GM12873 (cell line): ENCODE measurements around the gene SOCS6.

ENCODE experiments used
- TF ChIP-seq, protein P1 (sequence below): IDR thresholded peaks from 2 replicates; pipeline ENCODE4 v1.5.1; 2012; ENCODE audit warnings: low read depth, mild to moderate bottlenecking, moderate library complexity, low read length, control low read depth; ENCODE audit not compliant: insufficient read depth; ENCODE audit errors: missing control alignments

The SOCS6 gene

DNA sequence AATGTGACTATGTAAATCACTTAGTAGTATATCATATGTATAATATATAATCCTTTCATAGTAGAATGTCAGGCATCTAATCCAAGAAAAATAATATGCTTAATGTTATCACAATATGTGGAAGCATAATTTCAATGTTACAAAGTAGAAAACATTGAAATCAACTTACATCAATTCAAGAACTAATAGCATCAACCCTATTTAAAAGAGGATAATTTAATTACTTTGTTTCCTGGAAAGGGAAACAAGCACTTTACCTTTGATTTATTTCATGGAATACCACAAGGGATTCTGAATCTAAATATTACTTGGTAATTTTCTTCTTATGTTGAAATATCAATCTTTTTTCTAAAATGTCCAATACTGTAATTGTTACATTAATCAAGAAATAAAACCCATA is 30.6 kb upstream of the SOCS6 start:
- TF ChIP-seq, protein P1, sequence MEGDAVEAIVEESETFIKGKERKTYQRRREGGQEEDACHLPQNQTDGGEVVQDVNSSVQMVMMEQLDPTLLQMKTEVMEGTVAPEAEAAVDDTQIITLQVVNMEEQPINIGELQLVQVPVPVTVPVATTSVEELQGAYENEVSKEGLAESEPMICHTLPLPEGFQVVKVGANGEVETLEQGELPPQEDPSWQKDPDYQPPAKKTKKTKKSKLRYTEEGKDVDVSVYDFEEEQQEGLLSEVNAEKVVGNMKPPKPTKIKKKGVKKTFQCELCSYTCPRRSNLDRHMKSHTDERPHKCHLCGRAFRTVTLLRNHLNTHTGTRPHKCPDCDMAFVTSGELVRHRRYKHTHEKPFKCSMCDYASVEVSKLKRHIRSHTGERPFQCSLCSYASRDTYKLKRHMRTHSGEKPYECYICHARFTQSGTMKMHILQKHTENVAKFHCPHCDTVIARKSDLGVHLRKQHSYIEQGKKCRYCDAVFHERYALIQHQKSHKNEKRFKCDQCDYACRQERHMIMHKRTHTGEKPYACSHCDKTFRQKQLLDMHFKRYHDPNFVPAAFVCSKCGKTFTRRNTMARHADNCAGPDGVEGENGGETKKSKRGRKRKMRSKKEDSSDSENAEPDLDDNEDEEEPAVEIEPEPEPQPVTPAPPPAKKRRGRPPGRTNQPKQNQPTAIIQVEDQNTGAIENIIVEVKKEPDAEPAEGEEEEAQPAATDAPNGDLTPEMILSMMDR = no peak

DNA sequence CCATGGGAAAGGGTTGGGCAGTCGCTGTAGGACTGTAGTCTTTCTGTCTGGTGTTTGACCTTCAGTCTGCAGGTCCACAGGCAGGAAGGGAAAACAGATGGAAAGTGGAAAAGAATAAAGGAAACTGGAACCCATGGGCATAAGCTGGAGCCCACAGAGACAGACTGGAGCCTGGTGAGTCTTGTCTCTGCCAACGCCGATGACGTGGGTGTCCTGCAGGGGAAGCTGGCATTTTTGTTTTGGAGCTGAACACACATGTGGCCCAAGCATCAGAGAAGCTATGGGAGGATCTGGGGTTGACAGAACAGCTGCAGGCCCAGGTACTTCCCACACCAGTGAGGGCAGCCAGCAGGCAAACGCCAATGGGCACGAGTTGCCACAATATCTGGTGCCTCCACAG is 28.2 kb upstream of the SOCS6 start:
- TF ChIP-seq, protein P1 = no peak

DNA sequence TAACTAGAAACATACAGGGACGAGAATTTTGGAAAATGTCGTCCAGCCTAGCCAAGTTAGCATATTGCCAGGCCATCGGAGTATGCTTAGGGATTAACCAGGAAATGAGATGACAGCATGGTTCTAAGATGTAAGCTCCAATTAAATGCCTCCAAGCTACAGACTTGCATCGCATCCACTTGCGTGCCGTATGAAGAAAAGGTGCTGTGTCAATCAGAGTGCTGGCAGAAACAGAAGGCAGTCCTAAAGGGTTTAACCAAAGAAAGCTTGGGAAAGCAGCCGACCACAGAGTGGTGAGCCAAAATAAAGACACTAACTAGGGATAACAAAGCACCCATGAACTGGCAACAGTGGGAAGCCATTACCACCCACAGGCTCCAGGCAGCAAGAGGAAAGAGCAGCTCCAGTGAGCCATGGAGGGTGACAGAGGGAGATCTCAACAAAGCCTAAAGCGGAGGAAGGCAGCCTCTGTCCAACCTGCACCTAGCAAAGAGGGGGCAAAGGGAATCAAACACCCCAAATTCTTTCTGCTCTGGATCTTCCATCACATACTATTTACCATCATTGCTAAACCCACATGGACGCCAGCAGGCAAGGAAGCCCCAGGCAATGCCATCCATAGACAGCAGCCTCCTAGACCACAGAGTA is 27.6 kb upstream of the SOCS6 start:
- TF ChIP-seq, protein P1 = no peak

DNA sequence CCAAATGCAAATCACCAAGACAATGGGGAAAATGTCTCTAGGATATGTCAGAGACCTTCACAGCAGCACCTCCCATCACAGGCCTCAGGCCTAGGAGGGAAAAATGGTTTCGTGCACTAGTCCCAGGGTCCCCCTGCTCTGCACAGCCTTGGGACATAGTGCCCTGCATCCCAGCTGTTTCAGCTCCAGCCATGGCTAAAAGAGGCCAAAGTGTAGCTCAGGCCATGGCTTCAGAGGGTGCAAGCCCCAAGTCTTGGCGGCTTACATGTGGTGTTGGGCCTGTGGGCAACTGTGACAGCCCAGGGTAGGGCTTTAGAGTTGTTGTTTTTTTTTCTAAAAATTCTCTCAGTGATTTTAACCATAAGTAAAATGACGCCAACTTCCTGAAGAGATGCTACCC is 25.5 kb upstream of the SOCS6 start:
- TF ChIP-seq, protein P1 = no peak

DNA sequence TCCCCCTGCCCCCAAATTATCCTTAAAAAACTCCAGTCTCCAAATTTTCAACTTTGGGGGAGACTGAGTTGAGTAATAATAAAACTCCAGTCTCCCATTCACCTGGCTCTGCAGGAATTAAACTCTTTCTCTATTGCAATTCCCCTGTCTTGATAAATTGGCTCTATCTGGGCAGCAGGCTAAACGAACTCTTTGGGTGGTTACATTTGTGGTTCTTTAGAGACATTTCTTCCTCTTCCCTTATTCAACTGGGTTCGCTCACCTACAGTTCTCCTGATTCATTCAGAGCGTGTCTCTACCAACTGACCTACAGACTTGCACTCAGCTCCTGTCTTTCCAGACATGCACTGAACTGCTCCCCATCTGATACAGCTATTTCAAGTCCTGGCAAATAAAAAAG is 17.1 kb upstream of the SOCS6 start:
- TF ChIP-seq, protein P1 = no peak

DNA sequence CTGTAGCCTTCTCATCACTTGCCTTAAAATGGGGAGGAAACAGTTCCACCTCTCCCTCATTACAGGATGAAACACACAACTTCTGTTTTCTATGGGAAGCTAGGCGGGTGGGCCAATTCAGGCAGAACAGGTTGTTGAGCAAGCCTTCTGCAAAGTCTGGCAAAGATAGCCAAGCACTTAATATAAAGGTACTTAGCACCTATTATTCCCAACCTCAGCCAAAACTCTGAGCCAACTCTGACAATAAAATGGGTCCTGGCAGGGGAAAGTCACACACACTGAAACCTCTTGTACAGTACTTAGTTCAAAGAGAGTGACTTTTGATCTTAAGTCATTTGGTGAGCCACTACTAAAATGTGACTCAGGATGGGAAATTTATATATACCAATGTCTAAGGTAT is 15.8 kb upstream of the SOCS6 start:
- TF ChIP-seq, protein P1 = no peak

DNA sequence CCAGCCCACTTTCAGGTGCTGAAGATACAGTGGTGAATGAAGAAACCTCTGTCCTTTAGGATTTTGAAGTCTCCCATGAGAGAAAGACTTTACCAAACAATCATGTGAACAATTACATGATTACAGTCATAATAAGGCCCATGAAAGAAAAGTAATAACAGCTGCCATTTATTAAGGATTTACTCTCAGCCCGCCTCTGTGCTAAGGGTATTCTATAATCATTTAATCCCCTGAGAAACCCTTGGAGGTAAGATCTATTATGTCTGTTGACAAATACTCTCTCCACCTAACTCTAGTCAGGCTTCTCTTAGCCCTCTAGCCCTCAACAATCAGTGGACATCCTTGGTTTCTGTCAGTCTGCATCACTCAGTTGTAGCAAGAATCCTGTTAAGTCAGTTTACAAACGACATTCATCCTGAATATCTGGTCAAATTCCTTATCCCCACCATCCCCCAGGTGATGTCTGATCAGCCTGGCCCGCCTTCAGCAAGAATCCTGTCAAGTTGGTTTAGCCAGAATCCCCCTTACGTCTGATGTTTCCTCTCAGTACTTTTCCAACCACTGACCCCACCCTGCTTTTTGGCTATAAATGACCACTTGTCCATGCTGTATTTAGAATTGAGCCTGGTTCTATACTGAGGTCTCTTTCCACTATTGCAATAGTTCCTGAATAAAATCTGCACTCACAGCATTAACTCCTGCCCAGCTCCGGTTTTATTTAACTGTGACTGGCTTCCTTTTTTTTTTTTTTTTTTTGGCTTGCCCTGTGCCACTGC is 12.2 kb upstream of the SOCS6 start:
- TF ChIP-seq, protein P1 = no peak
